HEK293 (cell line): ENCODE results near the gene FZR1.
A peak's percentile ranks its signal among the peaks of the same experiment; 100 is the strongest.

Source experiments
- CTCF ChIA-PET: fragments of 350-600 bp; formaldehyde crosslinking; extraction: SDS; loops from one replicate; lab custom pipeline; 2021; ENCODE audit warnings: antibody characterized with exemption; lab: Yijun Ruan, JAX
- POLR2A ChIA-PET: fragments of 300-600 bp; formaldehyde crosslinking; extraction: SDS; loops from one replicate; lab custom pipeline; 2020; ENCODE audit warnings: antibody characterized with exemption, inconsistent platforms; lab: Yijun Ruan, JAX
- H3K27ac ChIP-seq: fragments of 200-500 bp; sonication (Bioruptor generic); 2 replicates; pipeline ENCODE4 v1.5.1; 2014; ENCODE audit warnings: low read depth, low read length, control low read depth, inconsistent platforms; ENCODE audit errors: extremely low read depth
- H3K36me3 ChIP-seq, 2 experiments: fragments of 200-500 bp in 1 of 2; sonication (Bioruptor generic) in 1 of 2; 1 replicate in 1 of 2; 2 replicates in 1 of 2; pipeline ENCODE4 v1.5.1; 2014 to 2017; ENCODE audit warnings: inconsistent platforms in 2 of 2, low read length in 2 of 2; ENCODE audit not compliant: control insufficient read depth in 2 of 2, insufficient read depth in 1 of 2
- H3K4me1 ChIP-seq: fragments of 200-500 bp; sonication (Bioruptor generic); 2 replicates; pipeline ENCODE4 v1.5.1; 2014; ENCODE audit warnings: mild to moderate bottlenecking, low read length, inconsistent platforms; ENCODE audit not compliant: control insufficient read depth, insufficient read depth
- H3K4me3 ChIP-seq: 2 replicates; pipeline ENCODE4 v1.5.1; 2011; ENCODE audit warnings: low read depth, mild to moderate bottlenecking, control low read depth, low read length, moderate library complexity
- H3K9me3 ChIP-seq: fragments of 200-500 bp; sonication (Bioruptor generic); 2 replicates; pipeline ENCODE4 v1.5.1; 2014; ENCODE audit warnings: low read depth, low read length, inconsistent platforms; ENCODE audit not compliant: control insufficient read depth, insufficient read depth
- GLIS1 ChIP-seq: fragments of 450-650 bp; formaldehyde crosslinking; IDR thresholded peaks from 2 replicates; pipeline ENCODE4 v1.5.1; 2016; ENCODE audit warnings: missing biosample characterization, missing genetic modification characterization
- KLF10 ChIP-seq: fragments of 450-650 bp; IDR thresholded peaks from 2 replicates; pipeline ENCODE4 v1.5.1; 2018; ENCODE audit warnings: missing biosample characterization, mild to moderate bottlenecking, missing genetic modification characterization
- KLF7 ChIP-seq: fragments of 450-650 bp; formaldehyde crosslinking; IDR thresholded peaks from 2 replicates; pipeline ENCODE4 v1.5.1; 2016; ENCODE audit warnings: missing biosample characterization, missing genetic modification characterization, borderline replicate concordance
- KLF9 ChIP-seq: fragments of 450-650 bp; formaldehyde crosslinking; IDR thresholded peaks from 2 replicates; pipeline ENCODE4 v1.5.1; 2016; ENCODE audit warnings: missing biosample characterization, missing genetic modification characterization, low read depth
- MYNN ChIP-seq: fragments of 450-650 bp; formaldehyde crosslinking; IDR thresholded peaks from 2 replicates; pipeline ENCODE4 v1.5.1; 2016; ENCODE audit warnings: missing biosample characterization, missing genetic modification characterization, borderline replicate concordance
- OVOL3 ChIP-seq: fragments of 450-650 bp; formaldehyde crosslinking; IDR thresholded peaks from 2 replicates; pipeline ENCODE4 v1.5.1; 2016; ENCODE audit warnings: missing biosample characterization, missing genetic modification characterization
- PRDM1 ChIP-seq: fragments of 450-650 bp; formaldehyde crosslinking; IDR thresholded peaks from 2 replicates; pipeline ENCODE4; 2016; ENCODE audit warnings: missing biosample characterization, missing genetic modification characterization
- RBAK ChIP-seq: fragments of 450-650 bp; formaldehyde crosslinking; IDR thresholded peaks from 2 replicates; pipeline ENCODE4 v1.5.1; 2016; ENCODE audit warnings: missing biosample characterization, missing genetic modification characterization
- SETDB1 ChIP-seq: IDR thresholded peaks from one replicate; pipeline ENCODE4 v1.6.1; 2017; ENCODE audit warnings: mild to moderate bottlenecking, low read length, moderate library complexity, mixed read lengths; ENCODE audit not compliant: insufficient read length
- ZBTB7A ChIP-seq: fragments of 450-650 bp; formaldehyde crosslinking; IDR thresholded peaks from 2 replicates; pipeline ENCODE4 v1.5.1; 2016; ENCODE audit warnings: low read depth, missing biosample characterization, missing genetic modification characterization
- ZIC2 ChIP-seq: fragments of 450-650 bp; formaldehyde crosslinking; IDR thresholded peaks from 2 replicates; pipeline ENCODE4 v1.5.1; 2016; ENCODE audit warnings: missing biosample characterization, missing genetic modification characterization
- ZNF184 ChIP-seq: fragments of 450-650 bp; IDR thresholded peaks from 2 replicates; pipeline ENCODE4 v1.5.1; 2018; ENCODE audit warnings: missing biosample characterization, mild to moderate bottlenecking, missing genetic modification characterization
- ZNF311 ChIP-seq: fragments of 450-650 bp; formaldehyde crosslinking; IDR thresholded peaks from 2 replicates; pipeline ENCODE4 v1.5.1; 2017; ENCODE audit warnings: missing biosample characterization, missing genetic modification characterization, borderline replicate concordance
- ZNF366 ChIP-seq: fragments of 450-650 bp; formaldehyde crosslinking; conservative IDR thresholded peaks from 2 replicates; pipeline ENCODE4 v1.5.1; 2016; ENCODE audit warnings: missing biosample characterization, missing genetic modification characterization
- ZNF37A ChIP-seq: fragments of 450-650 bp; IDR thresholded peaks from 2 replicates; pipeline ENCODE4 v1.5.1; 2018; ENCODE audit warnings: missing biosample characterization, missing genetic modification characterization
- ZNF404 ChIP-seq: fragments of 450-650 bp; formaldehyde crosslinking; IDR thresholded peaks from 2 replicates; pipeline ENCODE4 v1.5.1; 2017; ENCODE audit warnings: missing biosample characterization, missing genetic modification characterization
- ZNF571 ChIP-seq: fragments of 450-650 bp; formaldehyde crosslinking; IDR thresholded peaks from 2 replicates; pipeline ENCODE4 v1.5.0; 2017; ENCODE audit warnings: missing biosample characterization, missing genetic modification characterization
- ZNF701 ChIP-seq: fragments of 450-650 bp; formaldehyde crosslinking; IDR thresholded peaks from 2 replicates; pipeline ENCODE4 v1.5.1; 2016; ENCODE audit warnings: missing biosample characterization, missing genetic modification characterization
- ZNF792 ChIP-seq: fragments of 450-650 bp; formaldehyde crosslinking; IDR thresholded peaks from 2 replicates; pipeline ENCODE4 v1.5.1; 2016; ENCODE audit warnings: missing biosample characterization, missing genetic modification characterization
- ZNF837 ChIP-seq: fragments of 450-650 bp; formaldehyde crosslinking; IDR thresholded peaks from 2 replicates; pipeline ENCODE4 v1.5.1; 2016; ENCODE audit warnings: missing biosample characterization, missing genetic modification characterization
- TF ChIP-seq, protein P1 (sequence below): fragments of 450-650 bp; formaldehyde crosslinking; IDR thresholded peaks from 2 replicates; pipeline ENCODE4 v1.5.1; 2016; ENCODE audit warnings: missing biosample characterization, missing genetic modification characterization, borderline replicate concordance

The FZR1 gene

DNA sequence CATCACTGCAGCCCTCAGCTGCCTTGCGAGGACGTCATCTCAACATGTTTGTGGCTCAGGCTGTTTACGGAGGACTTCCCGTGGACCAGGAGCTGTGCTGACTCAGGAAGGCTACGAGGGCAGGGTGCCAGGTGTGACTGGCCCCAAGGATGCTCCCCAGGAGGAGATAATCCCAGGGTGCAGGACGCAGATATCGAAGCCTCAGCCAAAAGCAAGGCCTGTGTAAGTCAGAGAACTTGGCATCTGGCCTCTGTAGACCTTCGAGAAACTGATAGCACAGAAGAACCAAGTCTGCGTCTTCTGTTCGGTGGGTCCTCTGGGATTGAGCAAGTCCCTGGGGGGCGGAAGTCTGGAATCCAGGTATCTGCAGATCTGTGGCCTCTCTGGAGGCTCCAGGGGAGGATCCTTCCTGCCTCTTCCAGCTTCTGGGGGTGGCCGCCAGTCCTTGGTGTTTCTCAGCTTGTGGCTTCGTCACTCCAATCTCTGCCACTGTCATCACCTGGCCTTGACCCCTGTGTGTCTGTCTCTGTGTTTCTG is 3.0 kb upstream of the FZR1 start:
- POLR2A ChIA-PET, result interaction anchor here (0.9 kb wide), 1 partner anchor 227 kb away, joined by 3 read pairs; no protein-coding TSS in a partner anchor
- CTCF ChIA-PET, result interaction anchor here (0.5 to 1.3 kb wide), 6 partner anchors 17 to 246 kb away, joined by 3 to 6 read pairs (median 3); partner anchors contain the start of gene SMIM44
- no peak for TF ChIP-seq OVOL3 (tag by site-specific recombination)
- TF ChIP-seq ZNF404 (tag by site-specific recombination), result no peak
- TF ChIP-seq ZIC2, result 0 out of 2 replicates have a peak, but pooled peaks have one; percentile 19
- TF ChIP-seq GLIS1 (tag by site-specific recombination), result peak; percentile 73
- TF ChIP-seq ZNF311, result no peak
- TF ChIP-seq RBAK (tag by site-specific recombination), result no peak
- no peak for TF ChIP-seq KLF9 (tag by site-specific recombination)
- TF ChIP-seq, protein P1, sequence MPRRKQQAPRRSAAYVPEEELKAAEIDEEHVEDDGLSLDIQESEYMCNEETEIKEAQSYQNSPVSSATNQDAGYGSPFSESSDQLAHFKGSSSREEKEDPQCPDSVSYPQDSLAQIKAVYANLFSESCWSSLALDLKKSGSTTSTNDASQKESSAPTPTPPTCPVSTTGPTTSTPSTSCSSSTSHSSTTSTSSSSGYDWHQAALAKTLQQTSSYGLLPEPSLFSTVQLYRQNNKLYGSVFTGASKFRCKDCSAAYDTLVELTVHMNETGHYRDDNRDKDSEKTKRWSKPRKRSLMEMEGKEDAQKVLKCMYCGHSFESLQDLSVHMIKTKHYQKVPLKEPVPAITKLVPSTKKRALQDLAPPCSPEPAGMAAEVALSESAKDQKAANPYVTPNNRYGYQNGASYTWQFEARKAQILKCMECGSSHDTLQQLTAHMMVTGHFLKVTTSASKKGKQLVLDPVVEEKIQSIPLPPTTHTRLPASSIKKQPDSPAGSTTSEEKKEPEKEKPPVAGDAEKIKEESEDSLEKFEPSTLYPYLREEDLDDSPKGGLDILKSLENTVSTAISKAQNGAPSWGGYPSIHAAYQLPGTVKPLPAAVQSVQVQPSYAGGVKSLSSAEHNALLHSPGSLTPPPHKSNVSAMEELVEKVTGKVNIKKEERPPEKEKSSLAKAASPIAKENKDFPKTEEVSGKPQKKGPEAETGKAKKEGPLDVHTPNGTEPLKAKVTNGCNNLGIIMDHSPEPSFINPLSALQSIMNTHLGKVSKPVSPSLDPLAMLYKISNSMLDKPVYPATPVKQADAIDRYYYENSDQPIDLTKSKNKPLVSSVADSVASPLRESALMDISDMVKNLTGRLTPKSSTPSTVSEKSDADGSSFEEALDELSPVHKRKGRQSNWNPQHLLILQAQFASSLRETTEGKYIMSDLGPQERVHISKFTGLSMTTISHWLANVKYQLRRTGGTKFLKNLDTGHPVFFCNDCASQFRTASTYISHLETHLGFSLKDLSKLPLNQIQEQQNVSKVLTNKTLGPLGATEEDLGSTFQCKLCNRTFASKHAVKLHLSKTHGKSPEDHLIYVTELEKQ (tag by site-specific recombination), result no peak
- no peak for TF ChIP-seq ZBTB7A
- TF ChIP-seq KLF10 (tag by site-specific recombination), result no peak
- no peak for TF ChIP-seq MYNN (tag by site-specific recombination)
- peaks cover 5% of the 10 kb centered on the region for H3K4me1 ChIP-seq
- H3K9me3 ChIP-seq, result no peaks in the 10 kb centered on the region
- no peak overlapping the region for H3K27ac ChIP-seq
- H3K4me3 ChIP-seq, result no peak overlapping the region
- H3K36me3 ChIP-seq, result no peaks in the 10 kb centered on the region

DNA sequence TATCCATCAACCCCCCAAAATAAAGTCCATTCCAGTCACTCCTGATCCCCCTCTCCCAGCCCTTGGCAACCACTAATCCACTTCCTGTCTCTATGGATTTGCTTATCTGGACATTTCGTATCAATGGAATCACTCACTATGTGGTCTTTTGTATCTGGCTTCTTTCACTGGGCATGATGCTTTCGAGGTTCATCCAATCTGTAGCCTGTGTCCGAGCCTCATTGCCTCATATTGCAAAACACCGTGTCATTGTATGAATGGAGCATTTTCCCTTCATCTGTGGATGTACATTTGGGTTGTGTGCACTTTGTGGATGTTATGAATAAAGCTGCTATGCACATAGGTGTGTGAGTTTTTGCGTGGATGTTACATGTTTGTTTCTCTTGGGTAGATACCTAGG is 1.4 kb upstream of the FZR1 start:
- H3K27ac ChIP-seq, result no peak overlapping the region
- no peak for TF ChIP-seq ZNF701 (tag by site-specific recombination)
- no peak for TF ChIP-seq ZNF837
- TF ChIP-seq ZNF366 (tag by site-specific recombination), result no peak
- no peak for TF ChIP-seq ZNF571 (tag by site-specific recombination)
- TF ChIP-seq KLF7 (tag by site-specific recombination), result no peak
- TF ChIP-seq ZNF184 (tag by site-specific recombination), result no peak
- no peak for TF ChIP-seq SETDB1
- TF ChIP-seq ZNF37A (tag by site-specific recombination), result no peak
- no peak for TF ChIP-seq PRDM1 (tag by site-specific recombination)
- TF ChIP-seq ZNF792, result no peak
- ChIA-PET POLR2A (no interaction called here), CTCF (interaction anchor here (0.6 to 1.3 kb wide), 2 partner anchors 13 to 21 kb away, joined by 5 to 6 read pairs; partner anchors contain the start of gene SMIM44)
- no peak overlapping the region for H3K4me3 ChIP-seq
- no peaks in the 10 kb centered on the region for H3K9me3 ChIP-seq
- peaks cover 3% of the 10 kb centered on the region for H3K4me1 ChIP-seq
- H3K36me3 ChIP-seq, result peaks cover 5 to 15% of the 10 kb centered on the region in 2 experiments; a peak in 2 of 3 replicates
